ENCODE data around the gene BAHCC1. TPM values are rescaled to one million over a fixed set of nuclear protein-coding genes. Genes with fewer than 3 reads are reported as not detected.

The BAHCC1 gene
- total and polyA plus RNA-seq, 2 of the 8 experiments (the other 6 are each of a cell fraction or from before 2014, with no cell fraction given): 0.26 to 0.58 TPM

DNA sequence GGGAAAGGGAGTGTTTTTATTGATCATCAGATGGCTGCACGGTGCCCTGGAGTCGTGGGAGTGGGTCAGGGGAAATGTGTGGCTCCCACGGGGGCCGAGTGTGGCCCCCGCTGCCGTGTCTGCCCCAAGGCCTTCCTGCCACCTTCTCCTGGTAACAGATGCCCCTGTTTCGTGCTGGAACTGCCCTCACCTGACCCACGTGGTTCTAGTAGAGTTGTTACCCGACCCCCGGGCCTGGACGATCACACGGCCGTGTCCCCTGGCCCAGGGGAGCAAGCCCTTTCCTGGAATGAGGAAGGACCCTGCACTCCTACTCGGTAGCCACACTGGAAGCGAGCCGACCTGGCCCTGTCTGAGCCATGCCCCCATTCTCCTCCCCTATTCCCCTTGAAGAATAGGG lies 79.7 kb downstream of the BAHCC1 start (continued):
- no peak for TF ChIP-seq CHD7 (IDR thresholded peaks at IDR 0.05; ENCODE audit: insufficient replicate concordance, low read length)
- TF ChIP-seq TAF7 (optimal IDR thresholded peaks at IDR 0.05; ENCODE audit: borderline replicate concordance, low read depth, low read length): no peak
- no peak for TF ChIP-seq CTCF (IDR thresholded peaks at IDR 0.05; ENCODE audit: control extremely low read depth in 1 of 3, insufficient read depth in 1 of 3, low read depth in 1 of 3, low read length in 3 of 3)
- TF ChIP-seq PHF8 (conservative IDR thresholded peaks at IDR 0.05; ENCODE audit: low read depth, low read length): no peak
- no peak for TF ChIP-seq CREB1 (IDR thresholded peaks at IDR 0.05)
- TF ChIP-seq RNF2 (IDR thresholded peaks at IDR 0.05; ENCODE audit: borderline replicate concordance, low read depth, low read length, missing control alignments, poor library complexity, severe bottlenecking): no peak

All from H1 (cell line).